Mesendoderm (in vitro differentiated cells): ENCODE measurements around the gene CELF5.

Experiments
- DNase-seq: peaks from one replicate; pipeline ENCODE4 v3.0.0; 2013
- H2AK5ac ChIP-seq: 2 replicates; pipeline ENCODE4 v1.6.1; 2013; ENCODE audit warnings: low read length, inconsistent platforms
- H2BK120ac ChIP-seq: 2 replicates; pipeline ENCODE4 v1.6.1; 2013; ENCODE audit warnings: low read depth, mild to moderate bottlenecking, low read length, moderate library complexity, mixed read lengths
- H2BK15ac ChIP-seq: replicated peaks from 2 replicates; pipeline ENCODE4 v1.6.1; 2013; ENCODE audit warnings: low read depth, mild to moderate bottlenecking, moderate library complexity
- H2BK5ac ChIP-seq: 2 replicates; pipeline ENCODE4 v1.6.1; 2013; ENCODE audit warnings: low read length, inconsistent platforms
- H3K18ac ChIP-seq: 2 replicates; pipeline ENCODE4 v1.6.1; 2013; ENCODE audit warnings: mild to moderate bottlenecking, low read length, mixed read lengths
- H3K23ac ChIP-seq: one replicate; pipeline ENCODE4 v1.6.1; 2013; ENCODE audit warnings: low read length
- H3K27ac ChIP-seq: 2 replicates; pipeline ENCODE4 v1.5.1; 2013; ENCODE audit warnings: low read depth, mild to moderate bottlenecking, inconsistent platforms, low read length, moderate library complexity
- H3K27me3 ChIP-seq: 2 replicates; pipeline ENCODE4 v1.6.1; 2013; ENCODE audit warnings: low read length, control low read depth, mild to moderate bottlenecking, inconsistent platforms; ENCODE audit not compliant: insufficient read depth, poor library complexity
- H3K36me3 ChIP-seq: 2 replicates; pipeline ENCODE4 v1.6.1; 2013; ENCODE audit warnings: low read length, inconsistent platforms; ENCODE audit not compliant: control insufficient read depth, insufficient read depth
- H3K4ac ChIP-seq: one replicate; pipeline ENCODE4 v1.6.1; 2013; ENCODE audit warnings: low read depth, mild to moderate bottlenecking, low read length, moderate library complexity
- H3K4me1 ChIP-seq: 2 replicates; pipeline ENCODE4 v1.6.1; 2013; ENCODE audit warnings: low read depth, low read length, inconsistent platforms; ENCODE audit not compliant: control insufficient read depth
- H3K4me2 ChIP-seq: 2 replicates; pipeline ENCODE4 v1.6.1; 2013; ENCODE audit warnings: low read length
- H3K4me3 ChIP-seq: 2 replicates; pipeline ENCODE4 v1.5.1; 2013; ENCODE audit warnings: mild to moderate bottlenecking, low read length
- H3K56ac ChIP-seq: one replicate; pipeline ENCODE4 v1.6.1; 2013; ENCODE audit warnings: low read length
- H3K79me1 ChIP-seq: 2 replicates; pipeline ENCODE4 v1.6.1; 2013; ENCODE audit warnings: low read length, inconsistent platforms
- H3K79me2 ChIP-seq: 2 replicates; pipeline ENCODE4 v1.6.1; 2013; ENCODE audit warnings: mild to moderate bottlenecking, low read length; ENCODE audit not compliant: control insufficient read depth, insufficient read depth
- H3K9ac ChIP-seq: 2 replicates; pipeline ENCODE4 v1.6.1; 2013; ENCODE audit warnings: low read length, inconsistent platforms
- H4K5ac ChIP-seq: one replicate; pipeline ENCODE4 v1.6.1; 2013; ENCODE audit warnings: low read length
- H4K8ac ChIP-seq: one replicate; pipeline ENCODE4 v1.6.1; 2013; ENCODE audit warnings: low read depth, mild to moderate bottlenecking, control low read depth, low read length, moderate library complexity
- WGBS: extraction: QIAGEN DNeasy Blood & Tissue Kit; methylation state at CpG from one replicate; pipeline ENCODE4 v1.1.7; 2013; ENCODE audit warnings: low lambda C conversion rate, missing lambda C conversion rate; ENCODE audit not compliant: insufficient coverage; ENCODE audit errors: extremely low coverage; 5-methylcytosine and 5-hydroxymethylcytosine counted together

Gene CELF5

GRCh38 chr19:3268763-3269162 lies 44.3 kb downstream of the CELF5 start:
- H4K8ac ChIP-seq = no peak overlapping the region
- no CpG with 5 or more reads among the region's 6 CpGs for WGBS
- no peak overlapping the region for H3K18ac ChIP-seq
- H3K4me1 ChIP-seq = no peaks in the 10 kb centered on the region
- DNase-seq = no peak
- no peak overlapping the region for H3K4ac ChIP-seq
- no peak overlapping the region for H3K4me3 ChIP-seq
- H3K79me2 ChIP-seq = no peaks in the 10 kb centered on the region
- no peak overlapping the region for H4K5ac ChIP-seq
- no peak overlapping the region for H3K56ac ChIP-seq
- no peaks in the 10 kb centered on the region for H3K79me1 ChIP-seq
- no peak overlapping the region for H2BK15ac ChIP-seq
- no peak overlapping the region for H2AK5ac ChIP-seq
- no peaks in the 10 kb centered on the region for H3K36me3 ChIP-seq
- H3K27ac ChIP-seq = no peak overlapping the region
- no peak overlapping the region for H2BK5ac ChIP-seq
- no peaks in the 10 kb centered on the region for H3K27me3 ChIP-seq
- H3K23ac ChIP-seq = no peak overlapping the region
- no peak overlapping the region for H2BK120ac ChIP-seq
- H3K4me2 ChIP-seq = no peak overlapping the region
- H3K9ac ChIP-seq = no peak overlapping the region

GRCh38 chr19:3269916-3270671 lies 45.6 kb downstream of the CELF5 start:
- Histone ChIP-seq H3K27me3 (no peaks in the 10 kb centered on the region), H2BK5ac (no peak overlapping the region), H3K36me3 (no peaks in the 10 kb centered on the region), H4K8ac (no peak overlapping the region), H2BK120ac (no peak overlapping the region), H3K4me1 (peaks cover under 1% of the 10 kb centered on the region), H3K27ac (no peak overlapping the region), H4K5ac (no peak overlapping the region), H3K4me2 (no peak overlapping the region), H3K79me2 (no peaks in the 10 kb centered on the region), H3K18ac (no peak overlapping the region), H3K4me3 (no peak overlapping the region), H3K4ac (no peak overlapping the region), H2BK15ac (no peak overlapping the region), H3K9ac (no peak overlapping the region), H3K79me1 (no peaks in the 10 kb centered on the region), H3K23ac (no peak overlapping the region), H2AK5ac (no peak overlapping the region), H3K56ac (no peak overlapping the region)
- DNase-seq = no peak
- WGBS = no CpG with 5 or more reads among the region's 47 CpGs

GRCh38 chr19:3270902-3271301 lies 46.4 kb downstream of the CELF5 start:
- no peak overlapping the region for H3K9ac ChIP-seq
- H3K56ac ChIP-seq = no peak overlapping the region
- no peak overlapping the region for H3K4ac ChIP-seq
- H3K27me3 ChIP-seq = no peaks in the 10 kb centered on the region
- no peak overlapping the region for H2BK5ac ChIP-seq
- H4K5ac ChIP-seq = no peak overlapping the region
- H3K4me2 ChIP-seq = no peak overlapping the region
- H3K36me3 ChIP-seq = no peaks in the 10 kb centered on the region
- H3K27ac ChIP-seq = no peak overlapping the region
- no peaks in the 10 kb centered on the region for H3K79me1 ChIP-seq
- H3K79me2 ChIP-seq = no peaks in the 10 kb centered on the region
- H3K4me1 ChIP-seq = peaks cover 2% of the 10 kb centered on the region
- H4K8ac ChIP-seq = no peak overlapping the region
- no peak overlapping the region for H3K23ac ChIP-seq
- no peak overlapping the region for H3K18ac ChIP-seq
- no peak overlapping the region for H2AK5ac ChIP-seq
- DNase-seq = peak; percentile 81
- H2BK120ac ChIP-seq = no peak overlapping the region
- WGBS = no CpG with 5 or more reads among the region's 11 CpGs
- H3K4me3 ChIP-seq = no peak overlapping the region
- no peak overlapping the region for H2BK15ac ChIP-seq

- peaks cover 2% of the 10 kb centered on the region for H3K4me1 ChIP-seq
- no peak overlapping the region for H2BK5ac ChIP-seq
- H2AK5ac ChIP-seq = no peak overlapping the region
- no peak overlapping the region for H3K23ac ChIP-seq
- no peaks in the 10 kb centered on the region for H3K27me3 ChIP-seq
- no peak overlapping the region for H3K4me3 ChIP-seq
- H4K8ac ChIP-seq = no peak overlapping the region
- no peak overlapping the region for H3K18ac ChIP-seq
- no peak overlapping the region for H2BK15ac ChIP-seq
- DNase-seq = no peak
- no peak overlapping the region for H3K9ac ChIP-seq
- no peaks in the 10 kb centered on the region for H3K79me1 ChIP-seq
- no peak overlapping the region for H3K4ac ChIP-seq
- H3K79me2 ChIP-seq = no peaks in the 10 kb centered on the region
- H4K5ac ChIP-seq = no peak overlapping the region
- no CpG with 5 or more reads among the region's 4 CpGs for WGBS
- H3K56ac ChIP-seq = no peak overlapping the region
- no peak overlapping the region for H3K27ac ChIP-seq
- H3K36me3 ChIP-seq = no peaks in the 10 kb centered on the region
- H2BK120ac ChIP-seq = no peak overlapping the region
- no peak overlapping the region for H3K4me2 ChIP-seq
Observed at GRCh38 chr19:3272401-3272931, 48.0 kb downstream of the CELF5 start.

GRCh38 chr19:3272952-3273351 lies 48.5 kb downstream of the CELF5 start:
- H3K9ac ChIP-seq = no peak overlapping the region
- no peak overlapping the region for H3K56ac ChIP-seq
- no peaks in the 10 kb centered on the region for H3K27me3 ChIP-seq
- H3K36me3 ChIP-seq = no peaks in the 10 kb centered on the region
- no peak overlapping the region for H3K4ac ChIP-seq
- H3K18ac ChIP-seq = no peak overlapping the region
- DNase-seq = no peak
- no peak overlapping the region for H3K23ac ChIP-seq
- no peak overlapping the region for H4K8ac ChIP-seq
- no peaks in the 10 kb centered on the region for H3K79me1 ChIP-seq
- H2BK5ac ChIP-seq = no peak overlapping the region
- H3K4me3 ChIP-seq = no peak overlapping the region
- H3K79me2 ChIP-seq = no peaks in the 10 kb centered on the region
- no peak overlapping the region for H2BK15ac ChIP-seq
- H4K5ac ChIP-seq = no peak overlapping the region
- H3K4me1 ChIP-seq = peaks cover 2% of the 10 kb centered on the region
- H2BK120ac ChIP-seq = no peak overlapping the region
- no peak overlapping the region for H3K27ac ChIP-seq
- WGBS = no CpG with 5 or more reads among the region's 3 CpGs
- no peak overlapping the region for H3K4me2 ChIP-seq
- H2AK5ac ChIP-seq = no peak overlapping the region
